CD4-positive, CD25-positive, alpha-beta regulatory T cell (primary cell): ENCODE results near the gene CD300LG. TPM values are rescaled to one million over a fixed set of nuclear protein-coding genes. Genes with fewer than 3 reads are reported as not detected.
A peak's percentile ranks its signal among the peaks of the same experiment; 100 is the strongest.

Source experiments
- ATAC-seq, 2 donors: fragments of 150-1000 bp; cut with Tn5 transposase; one replicate each; pipeline ENCODE4 v1.10.0; 2021; ENCODE audit warnings: low read depth in 2 of 2, moderate number of reproducible peaks in 2 of 2, moderate library complexity in 1 of 2
- DNase-seq, 3 donors: peaks; one replicate each; pipeline versions ENCODE4 v3.0.0 to v3.0.0-alpha.2; 2012 to 2022; ENCODE audit warnings: mixed read lengths in 1 of 3
- H3K27ac ChIP-seq: one replicate; pipeline ENCODE4 v1.7.0; 2013; ENCODE audit warnings: mild to moderate bottlenecking, low read length; ENCODE audit not compliant: insufficient read depth, poor library complexity, severe bottlenecking
- H3K27me3 ChIP-seq: one replicate; pipeline ENCODE4 v1.7.0; 2013; ENCODE audit warnings: low read length; ENCODE audit not compliant: control insufficient read depth, insufficient read depth
- H3K36me3 ChIP-seq: one replicate; pipeline ENCODE4 v1.7.0; 2013; ENCODE audit warnings: mild to moderate bottlenecking, low read length, moderate library complexity; ENCODE audit not compliant: control insufficient read depth, insufficient read depth
- H3K4me1 ChIP-seq: 2 replicates; pipeline ENCODE4 v1.7.0; 2013; ENCODE audit warnings: mild to moderate bottlenecking, low read length; ENCODE audit not compliant: insufficient read depth, control insufficient read depth, poor library complexity, severe bottlenecking
- H3K4me3 ChIP-seq: one replicate; pipeline ENCODE4 v1.7.0; 2013; ENCODE audit warnings: low read depth, mild to moderate bottlenecking, low read length, moderate library complexity
- H3K9me3 ChIP-seq, 2 experiments: 1 replicate in 1 of 2; 2 replicates in 1 of 2; pipeline ENCODE4 v1.7.0; 2013; ENCODE audit warnings: low read length in 2 of 2, mild to moderate bottlenecking in 1 of 2, moderate library complexity in 1 of 2; ENCODE audit not compliant: control insufficient read depth in 2 of 2
- H3K27ac Mint-ChIP-seq, 3 donors: one replicate each; pipeline ENCODE4 v1.8.0; 2020 to 2022; ENCODE audit warnings: mild to moderate bottlenecking in 3 of 3, mixed read lengths in 3 of 3, moderate library complexity in 2 of 3
- H3K27me3 Mint-ChIP-seq: one replicate; pipeline ENCODE4 v1.8.0; 2022; ENCODE audit warnings: mild to moderate bottlenecking, mixed read lengths
- H3K36me3 Mint-ChIP-seq: one replicate; pipeline ENCODE4 v1.8.0; 2020; ENCODE audit warnings: mixed read lengths
- H3K4me1 Mint-ChIP-seq, 4 donors: one replicate each; pipeline ENCODE4 v1.8.0; 2020 to 2022; ENCODE audit warnings: mixed read lengths in 4 of 4, mild to moderate bottlenecking in 1 of 4
- H3K4me3 Mint-ChIP-seq, 4 donors: one replicate each; pipeline ENCODE4 v1.8.0; 2020 to 2022; ENCODE audit warnings: mild to moderate bottlenecking in 4 of 4, mixed read lengths in 4 of 4, moderate library complexity in 3 of 4
- H3K9me3 Mint-ChIP-seq, 7 donors: one replicate each; pipeline ENCODE4 v1.8.0; 2020 to 2022; ENCODE audit warnings: mixed read lengths in 7 of 7, mild to moderate bottlenecking in 3 of 7, moderate library complexity in 2 of 7
- polyA plus RNA-seq, 4 donors: library from polyadenylated mRNA; unstranded; fragments of 300-500 nt; fragmentation: Illumina TruSeq; gene quantifications; one replicate each; pipeline ENCODE4 v1.2.3, GENCODE V29; 2021
- total RNA-seq: library from RNA; stranded (reverse); gene quantifications from one replicate; pipeline ENCODE4 v1.2.3, GENCODE V29; 2022

CD300LG gene
- total and polyA plus RNA-seq, 5 donors from 2014 or later: not detected

- Mint-ChIP-seq H3K4me1 (peaks cover 0 to 3% (median 0%) of the 10 kb centered on the region in 4 donors), H3K36me3 (no peaks in the 10 kb centered on the region), H3K4me3 (no peak overlapping the region), H3K27ac (no peak overlapping the region), H3K27me3 (peaks cover 4% of the 10 kb centered on the region), H3K9me3 (no peaks in the 10 kb centered on the region)
- H3K4me1 ChIP-seq: no peaks in the 10 kb centered on the region
- no peaks in the 10 kb centered on the region for H3K9me3 ChIP-seq
- ATAC-seq (no peak), DNase-seq (no peak)
- no peak overlapping the region for H3K27ac ChIP-seq
- no peaks in the 10 kb centered on the region for H3K27me3 ChIP-seq
- no peak overlapping the region for H3K4me3 ChIP-seq
- no peaks in the 10 kb centered on the region for H3K36me3 ChIP-seq
These were observed 30.6 kb downstream of the CD300LG start for GRCh38 chr17:43877451-43878155.

- DNase-seq (peak; percentile 34 to 53 (median 46)), ATAC-seq (peak; percentile 66 to 76)
- no peaks in the 10 kb centered on the region for H3K9me3 Mint-ChIP-seq
- no peaks in the 10 kb centered on the region for H3K9me3 ChIP-seq
- H3K27me3 Mint-ChIP-seq: no peaks in the 10 kb centered on the region
- H3K36me3 ChIP-seq: no peaks in the 10 kb centered on the region
- H3K27ac ChIP-seq: no peak overlapping the region
- no peak overlapping the region for H3K4me3 ChIP-seq
- H3K27me3 ChIP-seq: no peaks in the 10 kb centered on the region
- no peak overlapping the region for H3K4me3 Mint-ChIP-seq
- peak overlapping the region in 1 of 3 donors; percentile 53 for H3K27ac Mint-ChIP-seq
- no peaks in the 10 kb centered on the region for H3K4me1 ChIP-seq
- no peaks in the 10 kb centered on the region for H3K36me3 Mint-ChIP-seq
- peaks cover 0 to 3% (median 0%) of the 10 kb centered on the region in 4 donors for H3K4me1 Mint-ChIP-seq
These were observed 31.5 kb downstream of the CD300LG start for GRCh38 chr17:43878260-43879175.

- Mint-ChIP-seq H3K4me1 (peaks cover 0 to 3% (median 0%) of the 10 kb centered on the region in 4 donors), H3K27ac (no peak overlapping the region), H3K9me3 (no peaks in the 10 kb centered on the region), H3K36me3 (no peaks in the 10 kb centered on the region), H3K27me3 (no peaks in the 10 kb centered on the region), H3K4me3 (no peak overlapping the region)
- Histone ChIP-seq H3K4me3 (no peak overlapping the region), H3K27me3 (no peaks in the 10 kb centered on the region), H3K4me1 (no peaks in the 10 kb centered on the region), H3K27ac (no peak overlapping the region), H3K9me3 (no peaks in the 10 kb centered on the region), H3K36me3 (no peaks in the 10 kb centered on the region)
- ATAC-seq (no peak), DNase-seq (no peak)
These were observed 32.9 kb downstream of the CD300LG start for GRCh38 chr17:43879723-43880419.

- Mint-ChIP-seq H3K27ac (no peak overlapping the region), H3K4me1 (peaks cover 0 to 3% (median 0%) of the 10 kb centered on the region in 4 donors), H3K4me3 (no peak overlapping the region), H3K27me3 (no peaks in the 10 kb centered on the region), H3K36me3 (no peaks in the 10 kb centered on the region), H3K9me3 (no peaks in the 10 kb centered on the region)
- peak in 1 of 2 donors; percentile 30 for ATAC-seq
- no peak overlapping the region for H3K4me3 ChIP-seq
- no peaks in the 10 kb centered on the region for H3K9me3 ChIP-seq
- no peaks in the 10 kb centered on the region for H3K4me1 ChIP-seq
- H3K27ac ChIP-seq: no peak overlapping the region
- no peaks in the 10 kb centered on the region for H3K27me3 ChIP-seq
- DNase-seq: peak in 2 of 3 donors; percentile 15 to 41
- H3K36me3 ChIP-seq: no peaks in the 10 kb centered on the region
These were observed 33.5 kb downstream of the CD300LG start for GRCh38 chr17:43880420-43880991.

GRCh38 chr17:43881181-43881580 lies 34.2 kb downstream of the CD300LG start:
- no peaks in the 10 kb centered on the region for H3K36me3 ChIP-seq
- H3K27me3 Mint-ChIP-seq: no peaks in the 10 kb centered on the region
- no peak overlapping the region for H3K27ac Mint-ChIP-seq
- H3K9me3 ChIP-seq: no peaks in the 10 kb centered on the region
- ATAC-seq (no peak), DNase-seq (no peak)
- H3K4me3 ChIP-seq: no peak overlapping the region
- H3K27me3 ChIP-seq: no peaks in the 10 kb centered on the region
- H3K27ac ChIP-seq: no peak overlapping the region
- no peaks in the 10 kb centered on the region for H3K36me3 Mint-ChIP-seq
- H3K4me1 Mint-ChIP-seq: peaks cover 0 to 3% (median 0%) of the 10 kb centered on the region in 4 donors
- no peaks in the 10 kb centered on the region for H3K4me1 ChIP-seq
- H3K4me3 Mint-ChIP-seq: no peak overlapping the region
- no peaks in the 10 kb centered on the region for H3K9me3 Mint-ChIP-seq

GRCh38 chr17:43881758-43882505 lies 35.0 kb downstream of the CD300LG start:
- no peak overlapping the region for H3K27ac ChIP-seq
- Mint-ChIP-seq H3K36me3 (no peaks in the 10 kb centered on the region), H3K4me1 (peaks cover 0 to 3% (median 0%) of the 10 kb centered on the region in 4 donors), H3K9me3 (no peaks in the 10 kb centered on the region), H3K27me3 (peaks cover 6% of the 10 kb centered on the region), H3K27ac (no peak overlapping the region), H3K4me3 (no peak overlapping the region)
- ATAC-seq (no peak), DNase-seq (no peak)
- no peaks in the 10 kb centered on the region for H3K36me3 ChIP-seq
- no peaks in the 10 kb centered on the region for H3K4me1 ChIP-seq
- no peaks in the 10 kb centered on the region for H3K9me3 ChIP-seq
- H3K27me3 ChIP-seq: no peaks in the 10 kb centered on the region
- H3K4me3 ChIP-seq: no peak overlapping the region
